Activated CD4-positive, CD25-positive, alpha-beta regulatory T cell treated with anti-CD3 and anti-CD28 coated beads, Interleukin-2, amount 50 U/mL, for 72 hours (primary cell): Measurements from ENCODE around the gene RANGAP1.

ENCODE experiments used
- DNase-seq: peaks from one replicate; pipeline ENCODE4 v3.0.0; 2021

The RANGAP1 gene, protein sequence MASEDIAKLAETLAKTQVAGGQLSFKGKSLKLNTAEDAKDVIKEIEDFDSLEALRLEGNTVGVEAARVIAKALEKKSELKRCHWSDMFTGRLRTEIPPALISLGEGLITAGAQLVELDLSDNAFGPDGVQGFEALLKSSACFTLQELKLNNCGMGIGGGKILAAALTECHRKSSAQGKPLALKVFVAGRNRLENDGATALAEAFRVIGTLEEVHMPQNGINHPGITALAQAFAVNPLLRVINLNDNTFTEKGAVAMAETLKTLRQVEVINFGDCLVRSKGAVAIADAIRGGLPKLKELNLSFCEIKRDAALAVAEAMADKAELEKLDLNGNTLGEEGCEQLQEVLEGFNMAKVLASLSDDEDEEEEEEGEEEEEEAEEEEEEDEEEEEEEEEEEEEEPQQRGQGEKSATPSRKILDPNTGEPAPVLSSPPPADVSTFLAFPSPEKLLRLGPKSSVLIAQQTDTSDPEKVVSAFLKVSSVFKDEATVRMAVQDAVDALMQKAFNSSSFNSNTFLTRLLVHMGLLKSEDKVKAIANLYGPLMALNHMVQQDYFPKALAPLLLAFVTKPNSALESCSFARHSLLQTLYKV

GRCh38 chr22:41285820-41286638 lies at the start of gene RANGAP1:
TSS of gene RANGAP1 (minus strand) at chr22:41286187. CDS start at chr22:41281044, 5,143 bp downstream.
- peak; percentile 96 for DNase-seq

- DNase-seq = no peak
Measured at GRCh38 chr22:41334951-41335635, 49.1 kb upstream of the RANGAP1 start.

DNA sequence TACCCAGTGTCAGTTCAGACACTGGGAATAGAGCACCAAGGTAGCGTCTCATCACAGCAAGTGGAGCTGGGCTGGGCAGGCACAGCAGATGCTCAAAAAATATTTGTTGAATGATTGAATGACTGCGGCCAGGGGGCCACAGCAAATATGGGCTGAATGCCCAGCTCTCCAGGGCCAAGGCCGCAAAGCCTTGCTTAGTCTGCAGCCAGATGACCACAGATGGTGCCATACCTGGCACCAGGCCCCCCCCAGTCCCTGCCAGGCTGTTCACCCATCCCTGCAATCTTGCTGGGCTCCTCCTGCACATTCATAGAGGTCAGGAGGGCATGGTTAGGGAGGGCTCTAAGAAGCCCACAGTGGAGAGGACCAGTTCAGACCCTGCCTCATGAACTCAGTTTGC lies 48.2 kb upstream of the RANGAP1 start:
- DNase-seq = no peak

- DNase-seq = no peak
Measured at GRCh38 chr22:41333806-41334205, 47.8 kb upstream of the RANGAP1 start.

DNA sequence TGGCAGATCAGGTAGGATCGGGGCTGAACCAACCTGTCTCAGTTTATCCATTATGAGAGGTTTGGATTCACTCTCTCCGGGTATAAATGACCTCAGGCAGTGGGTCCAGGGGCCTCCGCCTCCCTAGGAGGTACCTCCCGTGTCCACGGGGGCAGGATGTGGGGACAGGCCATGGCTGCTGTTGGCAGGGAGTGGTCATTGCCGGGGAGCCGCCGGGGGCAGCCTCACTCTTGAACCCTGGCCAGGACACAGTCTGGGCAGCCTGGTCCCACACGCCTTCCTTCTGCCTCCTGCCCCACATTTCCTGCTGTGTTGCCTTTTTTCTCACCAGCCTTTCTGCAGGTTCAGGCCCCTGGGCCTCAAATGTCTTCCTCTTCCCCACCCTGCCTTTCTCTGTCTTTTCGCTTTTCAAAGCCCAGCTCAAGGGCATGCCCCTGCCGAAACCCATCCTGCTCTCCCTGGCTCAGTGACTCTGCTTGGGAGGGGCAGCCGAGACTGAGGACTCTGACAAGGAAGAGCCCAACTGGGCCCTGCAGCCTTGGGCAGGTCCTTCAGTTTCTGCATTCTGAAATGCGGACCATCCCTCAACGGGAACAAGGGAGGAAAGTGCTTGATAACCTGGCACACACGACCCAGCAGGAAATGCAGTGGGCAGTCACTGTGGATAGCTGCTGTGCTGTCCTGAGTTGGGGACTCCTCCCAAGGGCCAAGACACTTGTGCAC lies 46.4 kb upstream of the RANGAP1 start:
- no peak for DNase-seq

DNA sequence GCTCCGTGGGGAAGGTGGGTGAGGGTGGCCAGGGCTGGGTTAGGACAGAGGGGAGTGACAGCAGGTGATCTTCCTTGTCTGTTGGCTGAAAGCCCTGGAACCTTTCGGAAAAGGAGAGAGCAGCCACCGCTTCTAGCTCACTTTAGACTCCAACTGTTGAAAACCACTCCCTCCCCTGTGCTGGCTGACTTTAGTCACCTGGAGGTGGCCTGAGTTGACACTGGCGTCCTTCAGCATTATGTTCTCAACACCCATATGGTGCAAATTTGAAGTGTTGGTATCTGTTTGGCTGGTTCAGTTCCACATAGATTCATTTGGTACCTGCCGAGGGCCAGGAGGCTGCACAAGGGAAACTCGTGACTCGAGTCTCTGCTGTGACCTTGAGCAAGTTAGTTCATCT lies 44.2 kb upstream of the RANGAP1 start:
- no peak for DNase-seq

GRCh38 chr22:41327124-41327523 lies 41.1 kb upstream of the RANGAP1 start:
- no peak for DNase-seq

DNA sequence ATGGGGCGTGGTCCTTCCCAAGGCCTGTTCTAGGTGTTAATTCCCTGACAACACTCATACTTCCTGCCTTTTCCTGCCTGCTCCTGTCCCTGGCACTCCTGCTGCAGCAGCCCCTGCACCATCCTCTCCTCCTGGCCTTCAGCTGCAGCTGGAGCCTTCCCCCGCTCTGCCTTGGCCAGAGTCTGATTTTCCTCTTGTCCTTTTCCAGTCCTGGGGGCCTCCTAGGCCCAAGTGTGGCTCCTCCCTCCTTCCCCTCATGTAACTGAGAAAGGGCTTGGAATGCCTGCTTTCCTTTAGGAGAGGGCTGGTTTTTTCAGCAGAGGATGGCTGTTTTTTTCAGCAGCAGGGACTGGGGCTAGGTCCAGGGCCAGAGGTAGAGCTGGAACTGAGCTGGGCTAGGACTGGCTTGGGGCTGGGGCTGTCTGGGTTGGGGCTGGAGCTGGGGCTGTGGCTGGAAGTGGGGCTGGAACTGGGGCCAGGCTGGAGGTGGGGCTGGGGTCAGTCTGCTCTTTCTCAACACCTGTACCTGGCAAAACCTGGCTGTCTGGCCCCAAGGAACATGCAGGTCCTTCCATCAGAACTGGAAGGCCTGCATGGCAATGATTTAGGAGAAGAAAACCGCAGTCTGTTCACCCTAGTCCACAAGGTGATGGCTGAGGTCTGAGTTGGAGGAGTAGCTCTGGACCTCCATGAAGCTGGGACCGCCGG lies 39.0 kb upstream of the RANGAP1 start:
- DNase-seq = no peak

GRCh38 chr22:41320416-41321240 lies 34.6 kb upstream of the RANGAP1 start:
- no peak for DNase-seq

DNA sequence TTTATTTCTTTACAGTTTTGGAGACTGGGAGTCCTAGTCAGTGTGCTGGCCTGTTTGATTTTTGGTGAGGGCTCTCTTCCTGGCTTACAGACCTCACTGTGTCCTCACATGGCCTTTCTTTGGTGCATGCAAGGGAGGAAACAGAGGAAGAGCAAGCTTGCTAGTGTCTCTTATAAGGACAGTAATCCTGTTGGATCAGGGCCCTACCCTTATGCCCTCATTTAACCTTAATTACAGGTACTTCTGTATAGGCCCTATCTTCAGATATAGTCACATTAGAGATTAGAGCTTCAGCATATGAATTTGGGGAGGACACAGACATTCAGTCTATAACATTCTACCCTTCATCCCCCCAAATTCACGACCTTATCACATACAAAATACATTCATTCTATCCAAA lies 29.6 kb upstream of the RANGAP1 start:
- DNase-seq = no peak

- DNase-seq = no peak
Measured at GRCh38 chr22:41314821-41315220, 28.8 kb upstream of the RANGAP1 start.

DNA sequence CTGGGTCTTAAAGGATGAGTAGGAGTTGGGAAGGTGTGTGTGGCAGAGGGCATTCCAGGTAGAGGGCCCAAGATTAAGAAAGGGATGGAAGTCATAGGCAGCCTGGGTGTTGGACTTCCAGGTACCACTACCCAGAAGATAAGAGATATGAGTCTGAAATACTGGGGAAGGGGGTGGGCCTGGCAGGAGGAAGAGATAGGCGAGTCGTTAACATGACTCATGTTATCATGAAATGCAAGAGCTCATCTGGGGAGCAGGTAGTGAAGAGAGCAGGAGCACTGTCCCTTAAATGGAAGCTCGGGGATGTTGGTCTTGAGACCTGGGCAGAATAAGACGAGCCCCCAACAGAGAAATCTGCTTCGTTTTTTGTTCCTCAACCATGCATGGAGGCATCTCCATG lies 25.5 kb upstream of the RANGAP1 start:
- no peak for DNase-seq

DNA sequence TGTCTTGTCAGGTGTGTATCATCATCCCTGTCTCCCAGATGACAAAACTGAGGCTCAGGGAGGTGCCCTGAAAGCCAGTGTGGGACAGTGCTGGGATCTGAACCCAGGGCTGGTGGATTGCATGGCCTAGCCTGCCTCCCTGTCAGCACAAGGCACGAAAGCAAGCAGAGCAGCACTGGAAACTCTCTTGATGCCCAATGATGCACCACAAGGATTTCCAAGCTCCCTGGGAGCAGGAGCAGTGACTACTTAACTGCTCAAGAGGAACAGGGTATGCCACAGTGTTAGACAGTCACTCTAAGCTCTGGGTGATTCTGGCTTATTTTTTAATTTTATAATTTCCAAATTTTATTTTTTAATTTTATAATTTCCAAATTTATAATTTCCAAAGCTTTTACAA lies 24.3 kb upstream of the RANGAP1 start:
- no peak for DNase-seq

DNA sequence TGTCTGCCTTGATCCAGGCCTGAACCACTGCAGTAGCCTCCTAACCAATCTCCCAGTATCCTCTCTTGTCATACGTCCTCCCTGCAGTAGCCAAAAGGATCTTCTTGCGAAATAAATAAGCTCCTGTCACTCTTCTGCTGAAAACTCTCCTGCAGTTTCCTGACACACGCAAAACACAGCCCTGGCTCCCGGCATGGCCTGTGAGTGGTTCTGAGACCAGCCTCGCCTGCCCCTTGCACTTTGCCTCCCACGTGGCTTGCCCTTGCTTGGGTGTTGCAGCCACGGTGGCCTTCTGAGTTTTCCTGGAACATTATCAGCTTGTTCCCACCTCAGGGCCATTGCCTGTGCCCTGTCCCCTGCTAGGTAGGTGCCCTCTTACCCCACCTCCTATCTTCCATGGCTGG lies 22.6 kb upstream of the RANGAP1 start:
- DNase-seq = no peak

GRCh38 chr22:41308054-41308453 lies 22.1 kb upstream of the RANGAP1 start:
- DNase-seq = no peak

DNA sequence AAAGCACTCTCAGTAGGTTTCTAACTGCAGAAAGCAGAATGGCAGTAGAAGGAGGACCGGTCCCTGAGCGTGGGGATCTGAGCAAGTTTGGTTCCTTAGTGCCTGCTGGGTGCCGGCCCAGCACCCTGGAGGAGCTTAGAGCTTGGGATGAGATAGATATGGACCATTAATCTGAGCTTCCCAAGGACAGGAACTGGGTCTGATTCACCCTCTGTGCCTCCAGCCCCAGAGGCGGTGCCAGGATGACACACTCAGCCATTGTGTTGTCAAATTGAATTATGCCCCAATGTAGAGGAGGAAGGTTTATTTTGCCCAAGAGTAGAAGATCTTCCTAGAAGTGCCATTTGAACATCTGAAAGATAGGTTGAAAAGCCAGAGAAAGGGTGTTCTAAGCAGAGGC lies 19.7 kb upstream of the RANGAP1 start:
- no peak for DNase-seq

GRCh38 chr22:41302811-41303210 lies 16.8 kb upstream of the RANGAP1 start:
- no peak for DNase-seq

DNA sequence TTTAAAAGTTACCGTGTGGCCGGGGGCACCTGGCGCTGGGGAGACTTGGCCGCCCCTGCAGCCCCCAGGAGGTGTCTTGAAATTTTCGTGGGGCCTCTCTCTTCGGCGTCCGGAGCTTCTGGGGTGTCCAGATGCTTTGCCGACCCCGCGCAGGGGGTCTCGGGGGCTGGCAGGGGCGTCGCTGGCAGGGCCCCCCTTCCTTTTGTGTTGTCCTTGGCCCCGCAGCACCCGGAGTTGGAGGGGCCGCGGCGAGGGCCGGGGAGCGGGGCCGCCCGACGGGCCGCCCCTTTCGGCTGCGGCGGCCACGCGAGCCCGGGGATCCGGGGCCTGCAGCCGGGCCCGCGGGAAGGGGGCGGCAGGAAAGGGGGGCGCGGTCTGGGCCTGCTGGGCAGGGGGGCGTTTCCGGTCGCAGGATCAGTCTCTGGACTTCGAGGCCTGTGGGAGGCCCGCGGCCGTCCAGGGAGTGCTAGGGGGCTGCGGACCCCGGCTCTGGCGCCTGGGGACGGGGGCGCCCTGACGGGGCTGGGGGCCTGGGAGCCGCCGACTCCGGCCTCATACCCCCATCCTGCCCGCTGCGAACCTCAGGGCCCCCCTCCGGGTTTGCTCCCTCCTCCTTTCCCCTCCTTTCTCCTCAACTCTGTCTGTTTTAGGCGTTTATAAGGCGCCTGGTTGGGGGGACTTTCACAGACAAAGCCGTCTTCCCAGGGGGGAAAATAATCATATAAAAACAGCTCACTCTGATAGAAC lies 16.2 kb upstream of the RANGAP1 start:
- DNase-seq = peak; percentile 34

DNA sequence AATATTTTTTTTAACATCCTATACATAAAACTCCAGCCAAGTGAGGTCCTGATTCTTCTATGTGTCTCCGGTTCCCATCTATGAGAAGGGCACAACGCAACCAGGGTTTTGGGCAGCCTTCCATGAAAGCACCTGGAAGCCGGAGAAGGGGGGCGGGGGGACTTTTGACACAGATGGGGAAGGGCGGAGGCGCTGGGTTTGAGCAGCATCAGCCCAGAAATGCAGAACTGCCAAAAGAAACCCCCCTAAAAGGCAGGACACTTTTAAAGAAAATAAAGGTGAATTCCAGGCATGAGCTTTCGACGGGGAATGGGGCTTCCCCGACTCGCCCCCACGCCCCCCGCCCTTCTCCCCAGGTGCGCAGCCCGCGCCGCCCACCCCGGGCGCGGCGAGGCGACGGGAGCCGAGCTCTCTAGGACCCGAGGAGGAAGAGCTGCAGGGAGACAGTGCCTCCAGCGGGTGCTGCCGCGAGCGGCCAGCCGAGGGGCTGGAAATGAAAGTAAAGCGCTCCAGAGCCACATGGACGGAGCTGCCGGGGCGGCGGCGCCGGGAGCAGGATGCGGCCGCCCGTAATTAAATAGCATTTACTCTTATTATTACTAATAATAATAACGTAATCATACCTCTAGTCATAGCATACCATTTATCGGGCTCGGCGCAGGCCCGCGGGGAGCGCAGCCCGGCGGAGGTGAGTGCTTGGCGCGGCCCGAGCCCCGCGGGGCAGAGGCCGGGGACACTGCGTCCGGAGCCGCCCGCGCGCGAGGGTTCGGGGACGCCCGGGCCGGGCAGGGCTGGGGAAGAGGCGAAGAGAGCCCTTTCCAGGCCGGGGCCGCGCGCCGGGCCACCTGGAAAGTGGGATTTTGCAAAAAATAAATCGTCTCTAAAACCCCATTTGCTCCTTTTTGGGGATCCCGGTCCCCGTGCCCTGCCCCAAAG lies 15.4 kb upstream of the RANGAP1 start, which contains the start of gene ZC3H7B:
Gene ZC3H7B (plus strand): TSS at position 441 of the 936 bp plus-strand sequence. CDS start 19,136 bp downstream, outside the sequence.
- peak; percentile 80 for DNase-seq
